Activated CD8-positive, alpha-beta memory T cell treated with anti-CD3 and anti-CD28 coated beads, Interleukin-2, amount 50 U/mL, for 1 hour (primary cell): ENCODE measurements around the gene CCR5.
"Not testable (repeated sequence)": the region's sequence is repeated elsewhere in the genome, so short reads cannot be mapped to it uniquely, and the experiment has no call there.

Experiments used
- DNase-seq: peaks from one replicate; pipeline ENCODE4 v3.0.0-alpha.2; 2020; ENCODE audit errors: extremely low read depth

The CCR5 gene

DNA sequence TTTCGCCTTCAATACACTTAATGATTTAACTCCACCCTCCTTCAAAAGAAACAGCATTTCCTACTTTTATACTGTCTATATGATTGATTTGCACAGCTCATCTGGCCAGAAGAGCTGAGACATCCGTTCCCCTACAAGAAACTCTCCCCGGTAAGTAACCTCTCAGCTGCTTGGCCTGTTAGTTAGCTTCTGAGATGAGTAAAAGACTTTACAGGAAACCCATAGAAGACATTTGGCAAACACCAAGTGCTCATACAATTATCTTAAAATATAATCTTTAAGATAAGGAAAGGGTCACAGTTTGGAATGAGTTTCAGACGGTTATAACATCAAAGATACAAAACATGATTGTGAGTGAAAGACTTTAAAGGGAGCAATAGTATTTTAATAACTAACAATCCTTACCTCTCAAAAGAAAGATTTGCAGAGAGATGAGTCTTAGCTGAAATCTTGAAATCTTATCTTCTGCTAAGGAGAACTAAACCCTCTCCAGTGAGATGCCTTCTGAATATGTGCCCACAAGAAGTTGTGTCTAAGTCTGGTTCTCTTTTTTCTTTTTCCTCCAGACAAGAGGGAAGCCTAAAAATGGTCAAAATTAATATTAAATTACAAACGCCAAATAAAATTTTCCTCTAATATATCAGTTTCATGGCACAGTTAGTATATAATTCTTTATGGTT, at the start of gene CCR5:
CCR5 (plus strand) TSS at position 108 of the 680 bp plus-strand sequence. CDS start 1,957 bp downstream, outside the sequence.
- no peak for DNase-seq

DNA sequence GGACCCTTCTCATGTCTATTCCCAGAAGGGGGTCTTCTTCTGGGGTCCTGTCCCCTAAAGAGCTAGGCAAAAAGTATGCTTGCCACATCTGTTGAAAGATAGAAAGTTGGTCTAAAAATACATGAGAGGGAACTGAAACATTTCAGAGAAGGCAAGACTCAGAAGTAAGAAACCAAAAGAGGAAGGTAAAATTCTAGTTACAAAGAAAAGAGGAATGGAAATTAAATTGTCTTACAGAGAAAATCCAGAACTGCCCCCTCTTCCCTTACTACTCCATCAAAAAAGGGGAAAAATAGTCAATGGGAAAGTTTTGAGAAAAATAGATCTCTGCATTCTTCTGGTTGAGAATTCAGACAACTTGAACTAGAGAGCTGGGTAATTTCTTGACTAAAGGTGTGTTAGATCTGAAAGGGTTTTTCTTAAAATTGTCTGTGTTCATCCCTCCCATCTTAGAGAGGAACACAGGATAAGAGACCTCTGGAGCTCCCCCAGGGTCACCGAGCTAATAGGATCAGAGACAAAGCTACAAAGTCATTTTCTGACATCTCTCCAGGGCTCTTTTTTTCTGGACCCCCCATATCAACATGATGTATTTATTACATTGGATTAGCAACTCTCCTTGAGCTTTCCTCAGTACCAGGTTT, 49.2 kb upstream of the CCR5 start:
- no peak for DNase-seq

DNA sequence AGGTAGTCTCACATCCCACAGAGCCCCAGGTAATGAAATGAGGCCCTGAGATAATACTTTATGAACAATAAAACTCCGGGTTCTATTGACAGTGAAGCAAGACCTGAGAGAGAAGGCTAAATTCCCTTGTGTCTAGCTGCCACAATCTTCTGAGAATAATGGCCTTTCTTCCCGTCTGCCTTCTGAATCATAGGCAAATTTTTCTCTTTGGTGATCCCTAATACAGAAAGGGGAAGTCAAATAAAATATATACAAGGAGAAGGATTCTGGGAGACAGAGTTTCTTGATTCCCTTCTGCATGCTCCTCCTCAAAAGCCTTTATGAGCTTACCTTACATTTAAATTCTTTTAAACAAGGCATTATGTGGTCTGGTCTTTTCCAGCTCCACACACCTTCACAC, 46.7 kb upstream of the CCR5 start:
- DNase-seq, result no peak

DNA sequence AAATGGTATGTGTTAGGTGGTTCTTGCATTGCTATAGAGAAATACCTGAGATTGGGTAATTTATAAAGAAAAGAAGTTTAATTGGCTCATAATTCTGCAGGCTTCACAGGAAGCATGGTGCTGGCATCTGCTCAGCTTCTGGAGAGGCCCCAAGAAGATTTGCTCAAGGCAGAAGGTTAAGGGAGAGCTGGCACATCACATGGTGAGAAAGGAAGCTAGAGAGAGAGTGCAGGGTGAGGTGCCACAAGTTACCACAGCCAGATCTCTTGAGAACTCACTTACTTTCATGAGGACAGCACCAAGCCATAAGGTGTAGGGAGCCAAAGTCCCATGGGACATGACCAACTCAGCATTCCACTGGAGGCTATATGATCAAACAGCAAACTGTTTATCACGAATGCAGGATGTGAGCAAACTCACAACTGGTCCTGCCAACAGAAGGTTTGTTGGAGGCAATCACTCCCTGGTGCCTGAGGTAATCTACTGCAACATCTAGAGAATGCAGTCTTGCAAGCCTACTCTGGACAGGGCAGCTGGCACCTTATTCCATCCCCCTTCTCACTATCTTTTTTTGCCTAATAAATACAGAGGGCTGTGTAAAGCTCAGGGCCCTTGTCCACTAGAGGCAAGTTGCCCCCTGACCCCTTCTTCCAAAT, 45.0 kb upstream of the CCR5 start:
- DNase-seq, result no peak

DNA sequence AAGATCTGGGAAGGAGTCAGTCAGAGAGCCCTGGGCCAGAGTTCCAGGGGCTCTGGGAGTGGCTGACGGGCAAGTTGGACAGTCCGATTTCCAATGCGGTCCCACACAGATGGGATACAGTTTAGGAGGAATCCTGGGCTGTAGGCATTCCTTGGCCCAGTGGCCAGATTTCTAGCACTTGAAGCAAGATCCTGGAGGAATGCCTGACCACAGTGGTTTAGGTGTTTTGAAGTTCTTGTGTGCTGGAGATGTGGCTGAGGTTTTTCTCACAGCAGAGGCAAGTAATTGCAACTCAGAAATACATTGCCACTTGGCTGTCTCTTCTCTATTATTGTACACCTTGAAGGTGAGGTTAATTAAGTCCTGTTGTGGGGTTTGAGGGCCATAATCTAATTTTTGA, 40.1 kb upstream of the CCR5 start:
- not testable (repeated sequence) for DNase-seq

DNA sequence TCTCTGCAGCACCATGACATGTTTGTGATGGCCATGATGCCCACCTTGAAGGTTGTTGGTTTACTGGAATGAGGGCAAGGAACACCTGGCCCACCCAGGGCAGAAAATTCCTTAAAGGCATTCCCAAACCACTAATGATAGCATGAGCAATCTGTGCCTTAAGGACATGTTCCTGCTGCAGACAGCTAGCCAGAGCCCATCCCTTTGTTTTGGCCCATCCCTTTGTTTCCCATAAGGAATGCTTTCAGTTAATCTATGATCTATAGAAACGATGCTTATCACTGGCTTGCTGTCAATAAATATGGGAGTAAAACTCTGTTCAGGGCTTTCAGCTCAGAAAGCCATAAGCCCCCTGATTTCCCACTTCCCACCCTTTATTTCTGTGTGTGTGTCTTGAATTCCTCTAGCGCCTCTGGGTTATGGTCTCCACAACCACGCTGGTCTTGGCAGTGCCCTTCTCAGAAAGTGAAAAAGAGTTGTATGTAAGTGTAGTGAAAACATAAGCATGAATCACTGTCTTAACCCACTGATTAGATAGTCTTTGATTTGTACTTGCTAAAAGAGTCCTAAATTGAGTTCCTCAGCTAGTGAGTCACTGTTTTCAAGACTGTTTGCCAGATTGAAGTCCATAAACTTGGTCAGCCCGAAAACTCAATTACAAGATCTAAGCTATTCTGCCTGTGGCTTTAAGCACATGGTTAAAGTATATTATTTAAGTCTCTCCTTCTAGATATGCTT, 35.8 kb upstream of the CCR5 start:
- DNase-seq, result no peak

DNA sequence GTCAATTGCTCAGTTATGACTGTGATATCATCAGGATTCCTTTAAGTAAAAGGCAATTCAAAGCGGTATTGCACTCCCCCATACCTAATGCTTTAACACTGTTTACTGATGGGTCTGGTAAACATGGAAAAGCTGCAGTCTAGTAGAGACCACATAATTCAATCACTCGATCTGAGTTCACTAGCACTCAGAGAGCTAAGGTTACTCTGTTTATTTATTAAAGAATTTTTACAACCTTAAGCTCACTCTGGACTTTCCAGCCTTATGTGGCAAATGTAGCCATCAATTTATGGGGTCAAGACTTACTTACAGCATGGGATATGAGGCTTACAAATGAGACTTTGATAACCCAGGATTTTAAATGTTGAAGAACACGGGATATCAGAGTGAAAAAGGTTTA, 35.2 kb upstream of the CCR5 start:
- DNase-seq, result no peak

DNA sequence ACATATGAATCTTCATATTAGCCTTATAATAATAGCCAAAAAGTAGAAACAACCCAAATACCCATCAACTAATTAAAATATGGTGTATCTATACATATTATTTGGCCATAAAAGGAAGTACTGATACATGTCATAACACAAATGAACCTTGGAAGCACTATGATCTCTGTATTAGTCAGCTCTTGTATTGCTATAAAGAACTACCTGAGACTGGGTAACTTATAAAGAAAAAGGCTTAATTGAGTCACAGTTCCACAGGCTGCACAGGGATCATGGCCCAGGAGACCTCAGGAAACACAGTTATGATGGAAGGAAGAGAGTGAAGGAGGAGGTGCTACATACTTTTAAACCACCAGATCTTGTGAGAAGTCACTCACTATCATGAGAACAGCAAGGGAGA, 32.8 kb upstream of the CCR5 start:
- no peak for DNase-seq

DNA sequence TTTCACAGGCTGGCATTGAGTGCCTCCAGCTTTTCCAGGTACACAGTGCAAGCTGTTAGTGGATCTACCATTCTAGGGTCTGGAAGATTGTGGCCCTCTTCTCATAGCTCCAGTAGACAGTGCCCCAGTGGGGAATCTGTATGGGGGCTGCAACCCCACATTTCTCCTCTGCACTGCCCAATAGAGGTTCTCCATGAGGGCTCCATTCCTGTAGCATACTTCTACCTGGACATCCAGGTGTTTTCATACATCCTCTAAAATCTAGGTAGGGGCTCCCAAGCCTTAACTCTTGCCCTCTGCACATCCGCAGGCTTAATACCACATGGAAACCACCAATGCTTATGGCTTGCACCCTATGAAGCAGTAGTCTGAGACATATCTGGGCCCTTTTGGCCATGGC, 31.9 kb upstream of the CCR5 start:
- no peak for DNase-seq

DNA sequence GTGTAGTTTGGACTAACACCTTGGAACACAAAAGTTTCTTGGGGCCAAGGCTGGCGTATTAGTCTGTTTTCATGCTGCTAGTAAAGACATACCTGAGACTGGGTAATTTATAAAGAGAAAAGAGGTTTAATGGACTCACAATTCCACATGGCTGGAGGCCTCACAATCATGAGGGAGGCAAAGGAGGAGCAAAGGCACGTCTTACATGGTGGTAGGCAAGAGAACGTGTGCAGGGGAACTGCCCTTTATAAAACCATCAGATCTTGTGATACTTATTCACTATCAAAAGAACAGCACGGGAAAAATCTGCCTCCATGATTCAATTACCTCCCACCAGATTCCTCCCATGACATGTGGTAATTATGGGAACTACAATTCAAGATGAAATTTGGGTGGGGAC, 26.3 kb upstream of the CCR5 start:
- no peak for DNase-seq

DNA sequence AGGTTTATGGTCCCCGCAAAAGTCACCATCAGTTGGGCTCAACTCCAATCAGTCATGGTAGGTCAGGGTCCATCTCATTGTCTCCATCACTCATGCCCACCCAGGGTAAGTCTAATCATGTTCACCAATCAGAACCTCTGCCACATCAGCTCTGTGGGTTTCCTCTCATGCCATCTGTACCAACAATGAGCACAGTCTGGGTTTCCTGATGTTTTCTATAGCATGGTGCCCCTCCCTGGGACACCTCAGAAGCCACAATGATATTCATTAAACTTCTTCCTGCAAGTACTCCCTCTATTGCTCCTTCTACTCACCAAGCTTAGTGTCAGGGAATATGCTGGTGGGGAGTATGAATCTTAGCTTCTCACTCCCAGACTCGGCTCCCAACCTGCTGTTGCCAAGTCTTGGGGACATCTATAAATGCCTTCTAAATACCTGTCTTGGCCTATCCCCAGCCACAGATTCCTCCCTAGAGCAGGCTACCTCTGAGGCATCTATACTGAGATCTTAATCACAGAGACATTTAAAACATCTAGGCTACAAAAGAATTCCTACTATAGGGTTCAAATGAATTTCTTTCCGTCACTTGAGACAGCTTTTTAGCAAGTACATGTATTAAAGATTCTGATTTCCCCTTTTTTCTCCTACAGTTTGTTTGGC, 21.8 kb upstream of the CCR5 start:
- DNase-seq, result no peak

DNA sequence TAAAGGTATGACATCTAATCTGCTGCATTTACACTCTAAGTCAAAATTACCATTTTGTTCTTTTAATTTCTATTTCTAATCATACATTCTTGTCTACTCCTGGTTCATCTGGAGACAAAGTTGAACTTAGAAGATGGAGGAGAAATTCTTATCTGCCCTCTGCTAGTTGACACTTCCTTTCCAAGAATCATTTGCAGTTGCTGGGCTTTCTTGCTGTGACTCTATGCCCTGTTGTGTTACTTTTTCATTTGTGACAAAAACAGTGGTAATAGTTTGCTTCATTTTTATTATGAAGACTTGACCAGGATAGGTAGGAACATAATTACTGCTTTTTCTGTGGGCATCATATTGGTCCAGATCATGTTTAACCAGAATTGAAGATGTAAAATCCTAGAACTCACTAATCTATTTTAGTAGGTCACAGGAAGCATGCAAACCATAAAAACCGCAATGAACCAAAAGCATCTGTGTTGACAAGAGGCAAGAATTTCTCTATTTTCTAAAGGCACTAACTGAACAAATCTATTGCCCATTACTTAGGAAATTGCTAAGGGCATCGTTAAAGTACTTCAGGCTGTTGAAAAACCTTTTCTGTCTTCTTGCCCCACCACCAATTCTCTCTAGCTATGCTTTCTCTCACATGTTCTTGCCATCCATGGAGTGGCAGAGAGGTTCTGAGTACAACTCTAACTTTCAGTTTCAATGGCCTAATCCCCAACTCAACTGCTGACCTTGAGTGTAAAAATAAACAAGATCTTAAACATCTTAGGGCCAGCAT, 21.1 kb upstream of the CCR5 start:
- DNase-seq, result no peak

DNA sequence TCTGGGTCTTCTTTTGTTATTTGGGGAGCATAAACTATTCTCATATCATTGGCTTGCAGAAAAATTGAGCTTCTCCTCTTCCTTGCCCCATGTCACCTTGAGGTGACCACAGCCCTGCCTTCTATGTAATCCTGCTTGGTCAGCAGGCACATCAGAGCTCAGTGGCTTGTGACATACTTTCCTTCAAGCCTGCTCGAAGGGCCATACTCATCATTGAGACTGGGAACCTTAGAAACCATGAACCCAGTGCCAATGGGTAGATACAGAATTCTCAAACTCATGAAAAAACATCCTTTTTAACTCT, 20.5 kb upstream of the CCR5 start:
- DNase-seq, result no peak

DNA sequence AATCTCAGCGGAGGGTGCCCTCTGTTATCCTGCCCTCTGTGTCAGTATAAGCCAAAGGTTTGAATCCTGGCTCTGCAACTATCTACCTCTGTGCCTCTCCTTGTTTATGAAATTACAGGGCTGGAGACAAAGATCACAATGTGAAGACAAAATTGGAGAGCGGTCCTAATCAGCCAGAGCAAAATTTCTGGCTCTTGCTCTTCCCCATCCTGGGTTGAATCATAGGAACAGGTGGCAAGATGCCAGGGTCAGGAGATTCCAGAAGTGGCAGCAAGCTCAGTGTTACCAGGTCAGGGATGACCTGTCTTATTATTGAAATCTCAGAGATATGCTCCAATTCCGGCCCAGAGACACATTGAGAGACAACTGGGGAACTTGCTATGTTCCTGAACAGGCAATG, 19.1 kb upstream of the CCR5 start:
- no peak for DNase-seq

DNA sequence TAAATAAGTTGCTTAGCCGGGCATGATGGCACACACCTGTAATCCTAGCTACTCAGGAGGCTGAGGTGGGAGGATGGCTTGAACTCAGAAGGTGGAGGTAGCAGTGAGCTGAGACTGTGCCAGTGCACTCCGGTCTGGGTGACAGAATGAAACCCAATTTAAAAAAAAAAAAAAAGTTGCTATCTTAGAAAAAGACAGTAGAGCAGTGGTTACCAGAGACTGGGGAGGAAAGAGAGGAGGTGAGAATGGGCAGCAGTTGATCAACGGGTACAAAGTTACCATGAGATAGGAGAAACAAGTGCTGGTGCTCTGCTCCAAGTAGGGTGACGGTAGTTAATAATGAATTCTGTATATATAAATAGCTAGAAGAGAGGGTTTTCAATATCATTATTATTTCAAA, 17.7 kb upstream of the CCR5 start:
- DNase-seq, result no peak

DNA sequence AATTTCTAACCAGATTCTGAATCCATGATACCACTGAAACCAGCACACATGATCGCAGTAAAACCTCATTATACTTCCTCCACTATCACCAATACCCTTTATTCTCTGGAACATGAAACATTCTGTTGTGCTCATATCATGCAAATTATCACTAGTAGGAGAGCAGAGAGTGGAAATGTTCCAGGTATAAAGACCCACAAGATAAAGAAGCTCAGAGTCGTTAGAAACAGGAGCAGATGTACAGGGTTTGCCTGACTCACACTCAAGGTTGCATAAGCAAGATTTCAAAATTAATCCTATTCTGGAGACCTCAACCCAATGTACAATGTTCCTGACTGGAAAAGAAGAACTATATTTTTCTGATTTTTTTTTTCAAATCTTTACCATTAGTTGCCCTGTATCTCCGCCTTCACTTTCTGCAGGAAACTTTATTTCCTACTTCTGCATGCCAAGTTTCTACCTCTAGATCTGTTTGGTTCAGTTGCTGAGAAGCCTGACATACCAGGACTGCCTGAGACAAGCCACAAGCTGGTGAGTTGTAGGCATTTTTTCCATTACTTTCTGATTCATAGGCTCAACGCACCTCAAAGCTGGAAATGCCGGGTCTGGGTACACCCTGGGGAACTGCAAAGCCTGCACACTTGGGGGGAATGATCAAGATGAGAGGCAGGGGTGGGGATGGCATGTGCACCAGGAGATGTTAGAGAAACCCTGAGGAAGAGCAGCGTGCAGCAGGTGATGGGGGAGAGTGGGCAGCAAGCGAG, 16.9 kb upstream of the CCR5 start, which contains the start of gene CCR2:
CCR2 (plus strand) TSS at position 465 of the 764 bp plus-strand sequence. CDS start 3,417 bp downstream, outside the sequence.
- no peak for DNase-seq

DNA sequence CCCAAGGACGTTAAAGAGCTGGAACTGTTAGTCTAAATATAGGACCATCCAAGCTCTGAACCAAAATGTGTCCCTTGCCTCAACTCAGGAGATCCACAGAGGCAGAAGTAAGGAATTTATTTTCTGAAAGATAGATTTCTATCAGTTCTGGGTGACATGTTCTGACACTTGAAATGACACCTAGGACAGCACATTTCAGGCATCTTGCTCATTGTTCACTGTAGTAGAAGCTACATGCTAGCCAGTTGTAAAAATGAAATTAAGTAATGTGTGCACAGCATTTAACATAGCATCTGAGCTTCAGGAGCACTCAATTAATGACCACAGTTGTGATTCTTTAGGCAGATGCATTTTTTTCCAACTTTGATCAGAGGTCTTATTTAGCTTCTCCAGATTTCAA, 16.3 kb upstream of the CCR5 start:
- no peak for DNase-seq

DNA sequence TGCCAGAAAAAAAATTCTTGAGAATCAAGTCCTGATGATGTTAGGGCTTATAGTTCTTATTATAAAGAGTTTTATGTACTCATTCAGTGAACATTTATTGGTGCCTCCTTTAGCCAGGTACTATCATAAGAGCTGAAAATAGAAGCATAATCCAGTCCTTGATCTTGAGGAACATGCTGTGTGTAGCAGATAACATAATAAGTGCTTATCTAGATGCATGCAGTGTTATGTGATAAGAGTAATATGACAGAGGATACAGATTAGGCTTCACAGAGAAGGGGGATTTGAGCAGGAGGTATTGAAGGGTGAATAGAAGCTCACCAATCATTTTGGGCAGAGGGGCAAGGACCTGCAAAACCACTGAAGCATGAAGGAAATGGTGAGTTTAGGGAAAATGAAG, 15.8 kb upstream of the CCR5 start:
- DNase-seq, result no peak

DNA sequence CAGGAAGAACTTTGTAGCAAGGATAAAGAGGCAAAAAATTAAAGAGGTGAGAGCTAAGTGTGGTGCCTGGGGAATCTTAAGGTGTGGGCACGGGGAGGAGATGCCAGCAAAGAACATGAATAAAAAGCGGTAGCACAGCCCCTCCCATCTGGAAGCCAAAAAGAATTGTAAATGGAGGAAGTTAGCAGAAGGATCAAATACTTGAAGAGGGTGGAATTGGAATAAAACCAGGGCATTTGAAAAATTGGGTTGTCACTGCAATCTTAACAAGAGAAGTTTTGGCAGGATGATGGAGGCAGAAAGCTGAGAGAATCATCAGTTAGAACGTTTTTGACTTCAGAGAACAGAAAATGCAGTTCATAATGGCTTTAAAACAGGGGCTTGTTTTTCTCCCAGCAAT, 14.5 kb upstream of the CCR5 start:
- DNase-seq, result no peak

DNA sequence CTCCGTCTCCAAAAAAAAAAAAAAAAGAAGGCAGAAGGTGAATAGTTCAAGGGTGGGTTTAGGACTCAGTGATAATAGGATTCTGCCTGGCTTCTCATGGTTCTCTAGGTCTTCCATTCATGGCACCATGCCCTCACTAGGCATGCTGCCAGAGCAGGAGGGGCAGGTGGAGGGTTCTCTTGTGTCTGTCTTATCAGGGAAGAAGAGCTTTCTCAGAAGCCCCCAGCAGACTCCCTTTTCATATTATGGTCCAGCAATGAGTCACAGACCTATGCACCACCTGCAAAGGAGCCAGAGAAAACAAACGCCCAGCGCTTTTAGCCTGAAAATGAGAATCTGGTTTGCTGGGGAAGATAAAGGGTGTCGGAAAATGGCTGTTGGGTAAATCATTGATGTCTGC, 13.8 kb upstream of the CCR5 start:
- DNase-seq, result no peak

DNA sequence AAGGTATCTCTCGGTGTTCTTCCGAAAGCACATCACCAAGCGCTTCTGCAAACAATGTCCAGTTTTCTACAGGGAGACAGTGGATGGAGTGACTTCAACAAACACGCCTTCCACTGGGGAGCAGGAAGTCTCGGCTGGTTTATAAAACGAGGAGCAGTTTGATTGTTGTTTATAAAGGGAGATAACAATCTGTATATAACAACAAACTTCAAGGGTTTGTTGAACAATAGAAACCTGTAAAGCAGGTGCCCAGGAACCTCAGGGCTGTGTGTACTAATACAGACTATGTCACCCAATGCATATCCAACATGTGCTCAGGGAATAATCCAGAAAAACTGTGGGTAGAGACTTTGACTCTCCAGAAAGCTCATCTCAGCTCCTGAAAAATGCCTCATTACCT, 12.3 kb upstream of the CCR5 start:
- no peak for DNase-seq
